H9 (cell line): ENCODE results near the gene GGA3. TPM values are rescaled to one million over a fixed set of nuclear protein-coding genes. Genes with fewer than 3 reads are reported as not detected.

Experiments used
- DNase-seq: peaks from one replicate; pipeline ENCODE4 v3.0.0-alpha.2; 2017
- H2AFZ ChIP-seq: one replicate; pipeline ENCODE4 v1.6.1; 2013; ENCODE audit warnings: mild to moderate bottlenecking, low read length, control low read depth, moderate library complexity
- H2AK5ac ChIP-seq: 2 replicates; pipeline ENCODE4 v1.6.1; 2013; ENCODE audit warnings: low read length, control low read depth, mixed read lengths; ENCODE audit not compliant: insufficient read length
- H2BK120ac ChIP-seq: one replicate; pipeline ENCODE4 v1.6.1; 2013; ENCODE audit warnings: low read depth, mild to moderate bottlenecking, low read length, control low read depth, inconsistent platforms; ENCODE audit not compliant: poor library complexity, severe bottlenecking
- H2BK12ac ChIP-seq: 2 replicates; pipeline ENCODE4 v1.6.1; 2013; ENCODE audit warnings: low read length, control low read depth, mixed read lengths, low read depth; ENCODE audit not compliant: insufficient read length
- H2BK15ac ChIP-seq: 2 replicates; pipeline ENCODE4 v1.6.1; 2013; ENCODE audit warnings: low read depth, low read length, control low read depth
- H2BK20ac ChIP-seq: one replicate; pipeline ENCODE4 v1.6.1; 2013; ENCODE audit warnings: low read depth, mild to moderate bottlenecking, low read length, control low read depth, inconsistent platforms; ENCODE audit not compliant: poor library complexity, severe bottlenecking
- H2BK5ac ChIP-seq: 2 replicates; pipeline ENCODE4 v1.6.1; 2013; ENCODE audit warnings: low read length, control low read depth, mixed read lengths; ENCODE audit not compliant: insufficient read length
- H3K14ac ChIP-seq: 2 replicates; pipeline ENCODE4 v1.6.1; 2013; ENCODE audit warnings: low read length, control low read depth; ENCODE audit not compliant: insufficient read depth
- H3K18ac ChIP-seq: 2 replicates; pipeline ENCODE4 v1.6.1; 2013; ENCODE audit warnings: low read depth, mild to moderate bottlenecking, mixed read lengths, low read length, control low read depth; ENCODE audit not compliant: insufficient read length
- H3K23ac ChIP-seq: 2 replicates; pipeline ENCODE4 v1.6.1; 2013; ENCODE audit warnings: low read length, control low read depth, mixed read lengths, low read depth; ENCODE audit not compliant: insufficient read length
- H3K23me2 ChIP-seq: 2 replicates; pipeline ENCODE4 v1.6.1; 2013; ENCODE audit warnings: low read depth, mild to moderate bottlenecking, mixed read lengths, low read length, control low read depth; ENCODE audit not compliant: insufficient read length, poor library complexity, severe bottlenecking
- H3K27ac ChIP-seq: 2 replicates; pipeline ENCODE4 v1.5.1; 2013; ENCODE audit warnings: low read length, control low read depth, mixed read lengths, low read depth; ENCODE audit not compliant: insufficient read length
- H3K27me3 ChIP-seq: 2 replicates; pipeline ENCODE4 v1.6.1; 2013; ENCODE audit warnings: low read length, control low read depth, inconsistent platforms; ENCODE audit not compliant: insufficient read depth
- H3K4ac ChIP-seq: 2 replicates; pipeline ENCODE4 v1.6.1; 2013; ENCODE audit warnings: low read depth, mild to moderate bottlenecking, control low read depth, inconsistent platforms, low read length, moderate library complexity
- H3K4me1 ChIP-seq: 2 replicates; pipeline ENCODE4 v1.6.1; 2013; ENCODE audit warnings: low read length, control low read depth, inconsistent platforms; ENCODE audit not compliant: insufficient read depth
- H3K4me2 ChIP-seq: 2 replicates; pipeline ENCODE4 v1.6.1; 2013; ENCODE audit warnings: low read length, control low read depth, mixed read lengths; ENCODE audit not compliant: insufficient read length, insufficient read depth
- H3K56ac ChIP-seq: 2 replicates; pipeline ENCODE4 v1.6.1; 2013; ENCODE audit warnings: low read depth, mild to moderate bottlenecking, mixed read lengths, low read length, control low read depth; ENCODE audit not compliant: insufficient read length
- H3K79me1 ChIP-seq: 2 replicates; pipeline ENCODE4 v1.6.1; 2013; ENCODE audit warnings: low read depth, mild to moderate bottlenecking, moderate library complexity, low read length, control low read depth, inconsistent platforms; ENCODE audit not compliant: insufficient read depth, poor library complexity, severe bottlenecking
- H3K79me2 ChIP-seq: 2 replicates; pipeline ENCODE4 v1.6.1; 2013; ENCODE audit warnings: low read length, control low read depth, inconsistent platforms; ENCODE audit not compliant: insufficient read depth
- H3K9ac ChIP-seq: 2 replicates; pipeline ENCODE4 v1.6.1; 2013; ENCODE audit warnings: low read length, control low read depth, mixed read lengths; ENCODE audit not compliant: insufficient read length; ENCODE audit errors: extremely low read depth
- H3K9me3 ChIP-seq: one replicate; pipeline ENCODE4 v1.6.1; 2013; ENCODE audit warnings: low read depth, low read length, inconsistent platforms; ENCODE audit not compliant: control insufficient read depth
- H3T11ph ChIP-seq: one replicate; pipeline ENCODE4 v1.6.1; 2013; ENCODE audit warnings: mild to moderate bottlenecking, low read length, control low read depth, inconsistent platforms
- H4K20me1 ChIP-seq: one replicate; pipeline ENCODE4 v1.6.1; 2013; ENCODE audit not compliant: control insufficient read depth, insufficient read length, insufficient read depth
- H4K5ac ChIP-seq: 2 replicates; pipeline ENCODE4 v1.6.1; 2013; ENCODE audit warnings: low read depth, mild to moderate bottlenecking, mixed read lengths, low read length, control low read depth; ENCODE audit not compliant: insufficient read length
- H4K8ac ChIP-seq: replicated peaks from 2 replicates; pipeline ENCODE4 v1.6.1; 2013; ENCODE audit warnings: low read length, control low read depth, mixed read lengths, low read depth; ENCODE audit not compliant: insufficient read length
- H4K91ac ChIP-seq: 2 replicates; pipeline ENCODE4 v1.6.1; 2013; ENCODE audit warnings: low read depth, mild to moderate bottlenecking, moderate library complexity, mixed read lengths, low read length, control low read depth; ENCODE audit not compliant: insufficient read length
- H3K27ac Mint-ChIP-seq, 3 experiments: 2 replicates in 2 of 3; 3 replicates in 1 of 3; pipeline ENCODE4 v1.8.0; 2020 to 2021; ENCODE audit warnings: mixed read lengths in 3 of 3, mild to moderate bottlenecking in 1 of 3, moderate library complexity in 1 of 3
- H3K27me3 Mint-ChIP-seq: 2 replicates; pipeline ENCODE4 v1.8.0; 2021; ENCODE audit warnings: low read depth, mild to moderate bottlenecking, moderate library complexity, mixed read lengths
- H3K36me3 Mint-ChIP-seq, 3 experiments: 2 replicates in 2 of 3; 3 replicates in 1 of 3; pipeline ENCODE4 v1.8.0; 2020 to 2021; ENCODE audit warnings: low read depth in 3 of 3, mixed read lengths in 3 of 3; ENCODE audit not compliant: insufficient read depth in 1 of 3
- H3K4me1 Mint-ChIP-seq, 2 experiments: 2 replicates each; pipeline ENCODE4 v1.8.0; 2020; ENCODE audit warnings: mixed read lengths in 2 of 2
- H3K4me3 Mint-ChIP-seq, 2 experiments: 2 replicates in 1 of 2; 3 replicates in 1 of 2; pipeline ENCODE4 v1.8.0; 2020 to 2021; ENCODE audit warnings: mild to moderate bottlenecking in 2 of 2, mixed read lengths in 2 of 2, moderate library complexity in 1 of 2
- H3K9me3 Mint-ChIP-seq, 2 experiments: 2 replicates in 1 of 2; 3 replicates in 1 of 2; pipeline ENCODE4 v1.8.0; 2020; ENCODE audit warnings: mild to moderate bottlenecking in 2 of 2, mixed read lengths in 2 of 2, moderate library complexity in 1 of 2
- CTCF ChIP-seq: fragments of 200-600 bp; sonication (generic); conservative IDR thresholded peaks from 3 replicates; pipeline ENCODE4 v1.8.0; 2021; ENCODE audit warnings: antibody characterized with exemption, mild to moderate bottlenecking
- WGBS: extraction: QIAGEN DNeasy Blood & Tissue Kit; methylation state at CpG from one replicate; pipeline ENCODE4 v1.1.7; 2013; ENCODE audit warnings: missing lambda C conversion rate, low lambda C conversion rate, mixed read lengths; ENCODE audit not compliant: insufficient read length; ENCODE audit errors: extremely low coverage; 5-methylcytosine and 5-hydroxymethylcytosine counted together
- total RNA-seq: library from RNA; stranded (reverse); gene quantifications from 2 replicates; pipeline ENCODE4 v1.2.1, GENCODE V29; 2021

Gene GGA3
- total RNA-seq, 1 experiment from 2014 or later = 50.3 TPM

- peaks cover 3% of the 10 kb centered on the region for H3K79me1 ChIP-seq
- Mint-ChIP-seq H3K27me3 (no peaks in the 10 kb centered on the region), H3K4me1 (peaks cover 47 to 52% of the 10 kb centered on the region in 2 experiments), H3K36me3 (peaks cover 0 to 9% (median 4%) of the 10 kb centered on the region in 3 experiments; a peak in 3 of 7 replicates), H3K4me3 (peak overlapping the region in 1 of 2 experiments; percentile 7; a peak in 1 of 5 replicates), H3K27ac (peak overlapping the region; percentile 15 to 71 (median 62); a peak in 4 of 7 replicates), H3K9me3 (0 out of 5 replicates have a peak, but pooled peaks cover 0 to 2% of the 10 kb centered on the region in 2 experiments)
- H3K27ac ChIP-seq = no peak overlapping the region
- H3K9ac ChIP-seq = no peak overlapping the region
- no peak overlapping the region for H3K18ac ChIP-seq
- H4K20me1 ChIP-seq = no peaks in the 10 kb centered on the region
- H3K4me2 ChIP-seq = no peak overlapping the region
- DNase-seq = no peak
- no peak overlapping the region for H3K56ac ChIP-seq
- no peak overlapping the region for H2AK5ac ChIP-seq
- no peak overlapping the region for H4K5ac ChIP-seq
- H2BK120ac ChIP-seq = no peak overlapping the region
- no peak overlapping the region for H3K23ac ChIP-seq
- no peak for TF ChIP-seq CTCF
- no peak overlapping the region for H2BK15ac ChIP-seq
- H3K14ac ChIP-seq = no peak overlapping the region
- no CpG with 5 or more reads among the region's 8 CpGs for WGBS
- H3K4me1 ChIP-seq = no peaks in the 10 kb centered on the region
- no peak overlapping the region for H3T11ph ChIP-seq
- no peak overlapping the region for H2BK12ac ChIP-seq
- H3K27me3 ChIP-seq = no peaks in the 10 kb centered on the region
- H4K8ac ChIP-seq = no peak overlapping the region
- H2BK20ac ChIP-seq = no peak overlapping the region
- peaks cover 2% of the 10 kb centered on the region; the same call in 1 of the 2 replicates for H3K79me2 ChIP-seq
- H4K91ac ChIP-seq = no peak overlapping the region
- no peak overlapping the region for H2BK5ac ChIP-seq
- H3K4ac ChIP-seq = no peak overlapping the region
- H3K23me2 ChIP-seq = no peaks in the 10 kb centered on the region
- H2AFZ ChIP-seq = no peak overlapping the region
- H3K9me3 ChIP-seq = no peaks in the 10 kb centered on the region
Observed at GRCh38 chr17:75252039-75252816, 9.2 kb downstream of the GGA3 start.
